ENCODE measurements around the gene CWH43. TPM values are rescaled to one million over a fixed set of nuclear protein-coding genes. Genes with fewer than 3 reads are reported as not detected.

Gene CWH43
- total and polyA plus RNA-seq, 9 of the 15 experiments (the other 6 are each of a cell fraction or from before 2014, with no cell fraction given), result not detected

- intact Hi-C loops (cut with micrococcal nuclease), result loop anchor here (1.0 to 5.0 kb wide), 6 partner anchors 85 to 835 kb away; no protein-coding TSS in a partner anchor
- Histone ChIP-seq H4K20me1 (replicated peaks; ENCODE audit: control insufficient read depth, insufficient read depth, low read length) (no peaks in the 10 kb centered on the region), H3K79me2 (ENCODE audit: control insufficient read depth, insufficient read depth, low read length) (no peaks in the 10 kb centered on the region), H3K27me3 (ENCODE audit: control insufficient read depth in 2 of 2, insufficient read depth in 2 of 2, low read length in 2 of 2) (no peaks in the 10 kb centered on the region), H2AFZ (ENCODE audit: low read depth, low read length) (no peak overlapping the region), H3K36me3 (ENCODE audit: control insufficient read depth, insufficient read depth, low read length) (no peaks in the 10 kb centered on the region), H3K9ac (ENCODE audit: insufficient read depth in 1 of 2, low read depth in 2 of 2, low read length in 2 of 2) (no peak overlapping the region), H3K27ac (ENCODE audit: extremely low read depth, low read depth, low read length) (no peak overlapping the region), H3K4me2 (ENCODE audit: insufficient read depth, low read length) (no peak overlapping the region), H3K4me3 (no peak overlapping the region), H3K4me1 (replicated peaks in 1 of 2; ENCODE audit: control insufficient read depth in 2 of 2, insufficient read depth in 2 of 2, low read length in 2 of 2) (no peaks in the 10 kb centered on the region), H3K9me1 (ENCODE audit: control insufficient read depth, insufficient read depth, low read length) (no peaks in the 10 kb centered on the region), H3K9me3 (replicated peaks; ENCODE audit: control insufficient read depth, insufficient read depth, low read depth, low read length) (no peaks in the 10 kb centered on the region)
- no peak for DNase-seq (ENCODE audit: extremely low read depth in 1 of 4, low spot score in 3 of 4)
- no TSS peak for BruUV-seq (replicated peaks)
- CTCF ChIA-PET (ENCODE audit: low intra/inter-chr PET ratio), result interaction anchor here (0.6 to 4.5 kb wide), 4 partner anchors 384 to 841 kb away, joined by 3 to 55 read pairs (median 6); no protein-coding TSS in a partner anchor
- FAIRE-seq, result no peak
- ATAC-seq, result no peak
- TF ChIP-seq E2F1 (CRISPR knock-in tag; IDR thresholded peaks at IDR 0.05) (no peak), KDM4B (IDR thresholded peaks at IDR 0.05; ENCODE audit: borderline replicate concordance in 2 of 2, low read depth in 1 of 2) (no peak), SNIP1 (IDR thresholded peaks at IDR 0.05; ENCODE audit: low read depth) (no peak), ZFP1 (CRISPR knock-in tag; IDR thresholded peaks at IDR 0.05) (no peak), ERF (CRISPR knock-in tag; IDR thresholded peaks at IDR 0.05) (no peak), RUNX1 (IDR thresholded peaks at IDR 0.05; ENCODE audit: low read depth) (no peak), ZBTB11 (CRISPR knock-in tag; IDR thresholded peaks at IDR 0.05) (no peak), TRIM24 (IDR thresholded peaks at IDR 0.05) (no peak), ZNF41 (CRISPR knock-in tag; conservative IDR thresholded peaks at IDR 0.05) (no peak), ZNF696 (CRISPR knock-in tag; conservative IDR thresholded peaks at IDR 0.05) (no peak), MEF2A (IDR thresholded peaks at IDR 0.05; ENCODE audit: control insufficient read depth, low read depth, low read length) (no peak), SPI1 (IDR thresholded peaks at IDR 0.05; ENCODE audit: borderline replicate concordance, low read depth, low read length) (no peak), ZNF511 (CRISPR knock-in tag; IDR thresholded peaks at IDR 0.05) (no peak), ZNF239 (CRISPR knock-in tag; IDR thresholded peaks at IDR 0.05) (no peak)
- POLR2A ChIA-PET, result no interaction called here
- in situ Hi-C loops (cut with MboI), result no loop called here
- 21% methylated on average over 5 of the region's 5 CpGs for WGBS (ENCODE audit: insufficient coverage, low coverage, missing lambda C conversion rate)
Measured at GRCh38 chr4:48962636-48963035, 23.4 kb upstream of the CWH43 start.
